ENCODE results near the gene SMIM43. TPM values are rescaled to one million over a fixed set of nuclear protein-coding genes. Genes with fewer than 3 reads are reported as not detected.

SMIM43 gene
- total and polyA plus RNA-seq, 2 donors (not counting 3 experiments of a cell fraction or from before 2014, with no cell fraction given): 0.18 TPM; not detected in 1

GRCh38 chr4:121721700-121722099 lies 43.3 kb downstream of the SMIM43 start:
- no peaks in the 10 kb centered on the region for H3K36me3 ChIP-seq (ENCODE audit: control insufficient read depth in 2 of 2, extremely low read depth in 1 of 2, insufficient read depth in 2 of 2, low read length in 2 of 2)
- H3K27me3 ChIP-seq (ENCODE audit: control insufficient read depth in 2 of 2, insufficient read depth in 2 of 2, low read length in 2 of 2): no peaks in the 10 kb centered on the region
- POLR2A ChIA-PET: interaction anchor here (0.9 kb wide), 1 partner anchor 10 kb away, joined by 3 read pairs; no protein-coding TSS in a partner anchor
- TF ChIP-seq EZH2 (IDR thresholded peaks at IDR 0.05; ENCODE audit: borderline replicate concordance, low read depth, low read length, severe bottlenecking) (no peak), JUN (IDR thresholded peaks at IDR 0.05; ENCODE audit: borderline replicate concordance, insufficient read depth, insufficient read length, low read depth) (no peak), MYC (IDR thresholded peaks at IDR 0.05; ENCODE audit: low read depth, low read length) (no peak), FOS (IDR thresholded peaks at IDR 0.05; ENCODE audit: borderline replicate concordance, insufficient read depth, low read length) (no peak), POLR2A (IDR thresholded peaks at IDR 0.05; ENCODE audit: low read depth, low read length) (no peak), GATA2 (IDR thresholded peaks at IDR 0.05; ENCODE audit: insufficient read depth, insufficient read length, low read depth, low read length) (no peak), POLR2AphosphoS5 (IDR thresholded peaks at IDR 0.05; ENCODE audit: insufficient read depth, low read depth, low read length) (no peak)
- TF ChIP-seq, protein P1, sequence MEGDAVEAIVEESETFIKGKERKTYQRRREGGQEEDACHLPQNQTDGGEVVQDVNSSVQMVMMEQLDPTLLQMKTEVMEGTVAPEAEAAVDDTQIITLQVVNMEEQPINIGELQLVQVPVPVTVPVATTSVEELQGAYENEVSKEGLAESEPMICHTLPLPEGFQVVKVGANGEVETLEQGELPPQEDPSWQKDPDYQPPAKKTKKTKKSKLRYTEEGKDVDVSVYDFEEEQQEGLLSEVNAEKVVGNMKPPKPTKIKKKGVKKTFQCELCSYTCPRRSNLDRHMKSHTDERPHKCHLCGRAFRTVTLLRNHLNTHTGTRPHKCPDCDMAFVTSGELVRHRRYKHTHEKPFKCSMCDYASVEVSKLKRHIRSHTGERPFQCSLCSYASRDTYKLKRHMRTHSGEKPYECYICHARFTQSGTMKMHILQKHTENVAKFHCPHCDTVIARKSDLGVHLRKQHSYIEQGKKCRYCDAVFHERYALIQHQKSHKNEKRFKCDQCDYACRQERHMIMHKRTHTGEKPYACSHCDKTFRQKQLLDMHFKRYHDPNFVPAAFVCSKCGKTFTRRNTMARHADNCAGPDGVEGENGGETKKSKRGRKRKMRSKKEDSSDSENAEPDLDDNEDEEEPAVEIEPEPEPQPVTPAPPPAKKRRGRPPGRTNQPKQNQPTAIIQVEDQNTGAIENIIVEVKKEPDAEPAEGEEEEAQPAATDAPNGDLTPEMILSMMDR (IDR thresholded peaks at IDR 0.05; ENCODE audit: extremely low read depth in 1 of 2, insufficient read depth in 1 of 2, low read depth in 1 of 2, low read length in 2 of 2): no peak
- TF ChIP-seq, protein P2, sequence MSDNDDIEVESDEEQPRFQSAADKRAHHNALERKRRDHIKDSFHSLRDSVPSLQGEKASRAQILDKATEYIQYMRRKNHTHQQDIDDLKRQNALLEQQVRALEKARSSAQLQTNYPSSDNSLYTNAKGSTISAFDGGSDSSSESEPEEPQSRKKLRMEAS (IDR thresholded peaks at IDR 0.05; ENCODE audit: insufficient read depth, insufficient read length): no peak
- H3K4me2 ChIP-seq (ENCODE audit: insufficient read depth, low read length): no peak overlapping the region
- H3K9ac ChIP-seq (replicated peaks; ENCODE audit: extremely low read depth, insufficient read depth, low read length): no peak overlapping the region
- BruUV-seq (replicated peaks): no TSS peak
- no peaks in the 10 kb centered on the region for H3K79me2 ChIP-seq (ENCODE audit: control insufficient read depth, insufficient read depth, low read length)
- H3K27ac ChIP-seq (ENCODE audit: insufficient read depth, low read depth, low read length): no peak overlapping the region
- H3K4me3 ChIP-seq (replicated peaks in 1 of 3; ENCODE audit: insufficient read depth in 1 of 3, low read depth in 1 of 3, low read length in 3 of 3): no peak overlapping the region
- no peak for DNase-seq (ENCODE audit: low read depth, low spot score)
- no peak for FAIRE-seq
- dilution Hi-C loops (cut with MboI; ENCODE audit: extremely low pct_ligation_motif_present, low sequenced_read_pairs) (no loop called here), intact Hi-C loops (cut with micrococcal nuclease) (loop anchor here (10.0 kb wide), 1 partner anchor 47 kb away; no protein-coding TSS in a partner anchor)
- no peak overlapping the region for H2AFZ ChIP-seq (ENCODE audit: low read depth, low read length)
- no peaks in the 10 kb centered on the region for H3K4me1 ChIP-seq (ENCODE audit: control insufficient read depth, extremely low read depth, insufficient read depth, low read length)
- H3K9me1 ChIP-seq (replicated peaks; ENCODE audit: control insufficient read depth, extremely low read depth, insufficient read depth, low read length): no peaks in the 10 kb centered on the region
- H4K20me1 ChIP-seq (replicated peaks; ENCODE audit: control insufficient read depth, extremely low read depth, insufficient read depth, low read length): no peaks in the 10 kb centered on the region
- no peaks in the 10 kb centered on the region for H3K9me3 ChIP-seq (replicated peaks; ENCODE audit: control insufficient read depth, insufficient read depth, low read length)
- CTCF ChIA-PET: interaction anchor here (1.1 to 1.3 kb wide), 2 partner anchors 10 to 259 kb away, joined by 3 read pairs; no protein-coding TSS in a partner anchor

All from endothelial cell of umbilical vein (primary cell).